B cell (primary cell): ENCODE data around the gene KATNAL1. TPM values are rescaled to one million over a fixed set of nuclear protein-coding genes. Genes with fewer than 3 reads are reported as not detected.

Experiments
- ATAC-seq: fragments of 200-7000 bp; cut with Tn5 transposase; one replicate; pipeline ENCODE4 v1.10.0; 2021; ENCODE audit warnings: low read depth, mild to moderate bottlenecking, moderate number of reproducible peaks, moderate library complexity
- CTCF ChIA-PET: fragments of 350-600 bp; sonication (Branson Sonifier 250); formaldehyde crosslinking; loops from one replicate; lab custom pipeline; 2021; ENCODE audit warnings: antibody characterized with exemption, inconsistent platforms; lab: Charles Lee
- POLR2A ChIA-PET: fragments of 350-600 bp; sonication (Branson Sonifier 250); formaldehyde crosslinking; loops from one replicate; lab custom pipeline; 2021; ENCODE audit warnings: antibody characterized with exemption; lab: Charles Lee
- DNase-seq: peaks from one replicate; pipeline ENCODE4 v3.0.0; 2013
- H2AFZ ChIP-seq: 2 replicates; pipeline ENCODE4 v1.6.1; 2012; ENCODE audit warnings: mild to moderate bottlenecking, low read depth, low read length; ENCODE audit not compliant: insufficient read depth, poor library complexity, severe bottlenecking
- H3K27ac ChIP-seq, 2 donors: 1 replicate in 1 of 2; 2 replicates in 1 of 2; pipeline ENCODE4 v1.5.1; 2012 to 2013; ENCODE audit warnings: low read length in 2 of 2, mild to moderate bottlenecking in 2 of 2, moderate library complexity in 1 of 2
- H3K27me3 ChIP-seq, 4 experiments: fragments of 200-600 bp in 1 of 4; sonication (generic) in 1 of 4; replicated peaks in 1 of 4; 1 replicate in 2 of 4; 2 replicates in 2 of 4; pipeline versions ENCODE4 v1.6.1 to v1.7.0; 2013 to 2016; ENCODE audit warnings: low read length in 3 of 4, mild to moderate bottlenecking in 2 of 4, mixed read lengths in 1 of 4, moderate library complexity in 1 of 4; ENCODE audit not compliant: insufficient read depth in 4 of 4, control insufficient read depth in 3 of 4; ENCODE audit errors: control extremely low read depth in 1 of 4
- H3K36me3 ChIP-seq, 2 experiments: replicated peaks in 1 of 2; 1 replicate in 1 of 2; 2 replicates in 1 of 2; pipeline versions ENCODE4 v1.6.1 to v1.7.1; 2013; ENCODE audit warnings: low read length in 1 of 2; ENCODE audit not compliant: insufficient read depth in 2 of 2, control insufficient read depth in 1 of 2; ENCODE audit errors: control extremely low read depth in 1 of 2, extremely low read depth in 1 of 2
- H3K4me1 ChIP-seq, 2 donors: fragments of 200-600 bp in 1 of 2; sonication (generic) in 1 of 2; 1 replicate in 1 of 2; 2 replicates in 1 of 2; pipeline versions ENCODE4 v1.5.1 to v1.6.1; 2013 to 2017; ENCODE audit warnings: low read length in 2 of 2; ENCODE audit not compliant: control insufficient read depth in 2 of 2, insufficient read depth in 2 of 2
- H3K4me2 ChIP-seq: replicated peaks from 2 replicates; pipeline ENCODE3; 2012; ENCODE audit warnings: mild to moderate bottlenecking, low read depth, low read length; ENCODE audit not compliant: poor library complexity, severe bottlenecking
- H3K4me3 ChIP-seq, 5 experiments: fragments of 200-600 bp in 1 of 5; sonication (generic) in 1 of 5; 1 replicate in 3 of 5; 2 replicates in 2 of 5; pipeline versions ENCODE4 v1.5.1 to v1.7.0; 2011 to 2016; ENCODE audit warnings: low read length in 4 of 5, mild to moderate bottlenecking in 4 of 5, low read depth in 2 of 5, control low read depth in 1 of 5, moderate library complexity in 1 of 5; ENCODE audit not compliant: insufficient read depth in 1 of 5; ENCODE audit errors: control extremely low read depth in 1 of 5, extremely low read depth in 1 of 5
- H3K79me2 ChIP-seq: fragments of 200-600 bp; sonication (generic); one replicate; pipeline ENCODE4 v1.6.0; 2016; ENCODE audit warnings: low read length; ENCODE audit not compliant: control insufficient read depth, insufficient read depth
- H3K9ac ChIP-seq: fragments of 200-600 bp; sonication (generic); 2 replicates; pipeline ENCODE4 v1.6.1; 2017; ENCODE audit warnings: mild to moderate bottlenecking, low read length, moderate library complexity
- H3K9me3 ChIP-seq, 3 donors: one replicate each; pipeline versions ENCODE4 v1.6.1 to v1.7.1; 2013; ENCODE audit warnings: low read length in 2 of 3; ENCODE audit not compliant: control insufficient read depth in 2 of 3, insufficient read depth in 1 of 3; ENCODE audit errors: control extremely low read depth in 1 of 3
- H4K20me1 ChIP-seq: 2 replicates; pipeline ENCODE4 v1.6.0; 2012; ENCODE audit warnings: mild to moderate bottlenecking, low read length; ENCODE audit not compliant: insufficient read depth, control insufficient read depth, poor library complexity, severe bottlenecking
- H3K27ac Mint-ChIP-seq: one replicate; pipeline ENCODE4 v1.8.0; 2021; ENCODE audit warnings: mixed read lengths
- H3K27me3 Mint-ChIP-seq: one replicate; pipeline ENCODE4 v1.8.0; 2021; ENCODE audit warnings: mixed read lengths
- H3K4me1 Mint-ChIP-seq: one replicate; pipeline ENCODE4 v1.8.0; 2021; ENCODE audit warnings: mixed read lengths
- H3K4me3 Mint-ChIP-seq: one replicate; pipeline ENCODE4 v1.8.0; 2021; ENCODE audit warnings: mixed read lengths
- H3K9me3 Mint-ChIP-seq: one replicate; pipeline ENCODE4 v1.8.0; 2022; ENCODE audit warnings: mixed read lengths; ENCODE audit not compliant: insufficient read depth
- EZH2 ChIP-seq: IDR thresholded peaks from 2 replicates; pipeline ENCODE4 v1.6.1; 2012; ENCODE audit warnings: borderline replicate concordance, low read depth, mild to moderate bottlenecking, moderate library complexity, low read length; ENCODE audit not compliant: insufficient read depth, poor library complexity, severe bottlenecking
- WGBS: methylation state at CpG from one replicate; pipeline ENCODE4 v1.1.5; 2013; ENCODE audit warnings: missing lambda C conversion rate; ENCODE audit not compliant: insufficient coverage; 5-methylcytosine and 5-hydroxymethylcytosine counted together
- intact Hi-C: fragments of 100-400 bp; cut with micrococcal nuclease; formaldehyde crosslinking; loops from one replicate; pipeline ENCODE4 v1.10.0; 2022
- polyA plus RNA-seq: library from polyadenylated mRNA; depleted of rRNA; stranded (reverse); fragments of >200 nt; gene quantifications from 2 replicates; pipeline ENCODE4 v1.2.3, GENCODE V29; 2012
- total RNA-seq, 2 donors: library from RNA; stranded (reverse); fragments of 120-200 nt in 1 of 2; gene quantifications; 1 replicate in 1 of 2; 2 replicates in 1 of 2; pipeline versions ENCODE4 v1.2.3 to v1.2.4, GENCODE V29; 2013 to 2022
- TF ChIP-seq, protein P1 (sequence below): fragments of 200-600 bp; IDR thresholded peaks from one replicate; pipeline ENCODE4 v1.8.0; 2022; ENCODE audit warnings: antibody characterized with exemption, mild to moderate bottlenecking

KATNAL1 gene
- total and polyA plus RNA-seq, 2 donors (not counting 1 experiment from before 2014, with no cell fraction given): 2.7 to 21.9 TPM

DNA sequence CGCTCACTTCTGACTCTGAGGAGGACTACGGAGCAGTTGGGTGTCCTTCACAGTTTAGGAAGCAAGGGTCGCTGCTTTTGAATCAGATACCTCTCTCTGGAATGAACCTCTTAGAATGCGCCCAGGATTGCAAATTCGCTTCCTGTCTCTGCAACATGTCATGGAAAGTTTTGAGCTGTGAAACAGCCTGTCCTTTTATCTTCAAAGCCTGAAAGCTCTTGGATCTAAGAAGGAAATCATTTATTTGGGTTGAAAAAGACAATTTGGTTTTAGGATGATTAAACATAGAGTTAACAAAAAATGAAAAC lies 134.1 kb downstream of the KATNAL1 start:
- WGBS: 71% methylated on average over 5 of the region's 5 CpGs
- CTCF ChIA-PET: no interaction called here

DNA sequence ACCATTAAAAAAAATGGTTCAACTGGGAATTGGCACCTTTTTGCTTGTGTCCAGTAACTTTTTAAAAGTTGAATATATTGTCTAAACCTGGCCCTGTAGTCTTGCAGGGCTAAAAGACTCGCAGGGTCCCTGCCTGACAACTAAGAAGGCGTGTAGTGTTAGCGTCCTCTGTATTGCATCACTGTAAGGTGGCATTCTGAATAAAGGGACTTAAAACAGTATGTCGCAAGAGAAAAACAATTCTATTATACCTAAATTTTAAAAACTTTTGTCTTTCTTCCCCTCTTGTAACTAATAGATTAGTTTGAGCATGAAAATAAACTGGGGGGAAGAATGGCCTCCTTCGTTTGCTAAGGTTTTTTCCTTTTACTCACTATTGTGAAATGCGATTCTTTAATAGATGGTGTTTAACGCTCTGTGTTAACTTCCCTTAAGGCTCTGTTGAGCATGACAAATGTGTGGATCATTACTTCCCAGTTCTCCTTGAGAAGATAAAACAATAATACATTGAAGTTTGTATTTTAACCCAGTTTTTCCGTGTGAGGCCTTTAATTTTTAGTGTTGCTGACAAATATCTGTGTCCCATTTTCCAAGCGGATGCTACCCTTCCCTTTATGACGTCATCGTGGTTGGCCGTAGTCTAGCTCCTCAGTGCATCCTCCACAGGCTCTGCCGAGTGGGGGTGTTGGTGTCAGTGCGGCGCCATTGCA lies 134.6 kb downstream of the KATNAL1 start:
- ChIA-PET CTCF (no interaction called here), POLR2A (no interaction called here)
- Histone ChIP-seq H3K9ac (no peak overlapping the region), H3K79me2 (no peaks in the 10 kb centered on the region), H3K27me3 (no peaks in the 10 kb centered on the region), H3K9me3 (no peaks in the 10 kb centered on the region), H4K20me1 (no peaks in the 10 kb centered on the region), H3K27ac (no peak overlapping the region), H2AFZ (no peak overlapping the region), H3K36me3 (no peaks in the 10 kb centered on the region), H3K4me1 (peaks cover 3 to 9% of the 10 kb centered on the region in 2 donors), H3K4me2 (no peak overlapping the region), H3K4me3 (no peak overlapping the region)
- no peak overlapping the region for H3K4me3 Mint-ChIP-seq
- DNase-seq: no peak
- no peak overlapping the region for H3K27ac Mint-ChIP-seq
- TF ChIP-seq, protein P1, sequence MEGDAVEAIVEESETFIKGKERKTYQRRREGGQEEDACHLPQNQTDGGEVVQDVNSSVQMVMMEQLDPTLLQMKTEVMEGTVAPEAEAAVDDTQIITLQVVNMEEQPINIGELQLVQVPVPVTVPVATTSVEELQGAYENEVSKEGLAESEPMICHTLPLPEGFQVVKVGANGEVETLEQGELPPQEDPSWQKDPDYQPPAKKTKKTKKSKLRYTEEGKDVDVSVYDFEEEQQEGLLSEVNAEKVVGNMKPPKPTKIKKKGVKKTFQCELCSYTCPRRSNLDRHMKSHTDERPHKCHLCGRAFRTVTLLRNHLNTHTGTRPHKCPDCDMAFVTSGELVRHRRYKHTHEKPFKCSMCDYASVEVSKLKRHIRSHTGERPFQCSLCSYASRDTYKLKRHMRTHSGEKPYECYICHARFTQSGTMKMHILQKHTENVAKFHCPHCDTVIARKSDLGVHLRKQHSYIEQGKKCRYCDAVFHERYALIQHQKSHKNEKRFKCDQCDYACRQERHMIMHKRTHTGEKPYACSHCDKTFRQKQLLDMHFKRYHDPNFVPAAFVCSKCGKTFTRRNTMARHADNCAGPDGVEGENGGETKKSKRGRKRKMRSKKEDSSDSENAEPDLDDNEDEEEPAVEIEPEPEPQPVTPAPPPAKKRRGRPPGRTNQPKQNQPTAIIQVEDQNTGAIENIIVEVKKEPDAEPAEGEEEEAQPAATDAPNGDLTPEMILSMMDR: no peak
- no peak for TF ChIP-seq EZH2
- intact Hi-C loops: no loop called here
- no peaks in the 10 kb centered on the region for H3K27me3 Mint-ChIP-seq
- 96% methylated on average over 7 of the region's 15 CpGs for WGBS
- peaks cover 22% of the 10 kb centered on the region for H3K4me1 Mint-ChIP-seq
- no peaks in the 10 kb centered on the region for H3K9me3 Mint-ChIP-seq
- ATAC-seq: no peak

More for the DNA sequence above, 134.1 kb downstream of the KATNAL1 start:
- H3K4me3 ChIP-seq: no peak overlapping the region
- H3K36me3 ChIP-seq: no peaks in the 10 kb centered on the region
- no peak overlapping the region for H2AFZ ChIP-seq
- Mint-ChIP-seq H3K27me3 (no peaks in the 10 kb centered on the region), H3K4me1 (peaks cover 22% of the 10 kb centered on the region), H3K9me3 (no peaks in the 10 kb centered on the region), H3K27ac (no peak overlapping the region), H3K4me3 (no peak overlapping the region)
- no peaks in the 10 kb centered on the region for H3K9me3 ChIP-seq
- ATAC-seq: no peak
- POLR2A ChIA-PET: no interaction called here
- H3K4me2 ChIP-seq: no peak overlapping the region
- peaks cover 3 to 9% of the 10 kb centered on the region in 2 donors for H3K4me1 ChIP-seq
- TF ChIP-seq, protein P1: no peak
- TF ChIP-seq EZH2: no peak
- no peak overlapping the region for H3K27ac ChIP-seq
- no peaks in the 10 kb centered on the region for H4K20me1 ChIP-seq
- H3K9ac ChIP-seq: no peak overlapping the region
- intact Hi-C loops: no loop called here
- DNase-seq: no peak
- no peaks in the 10 kb centered on the region for H3K79me2 ChIP-seq
- no peaks in the 10 kb centered on the region for H3K27me3 ChIP-seq
